ENCODE results near the gene RINT1.

Gene RINT1

GRCh38 chr7:105530126-105530525, 1.9 kb upstream of the RINT1 start:
- Histone ChIP-seq H3K79me2 (ENCODE audit: insufficient read depth, low read depth) (peaks cover 17% of the 10 kb centered on the region; the same call in 1 of the 2 replicates), H2AFZ (ENCODE audit: low read depth) (no peak overlapping the region), H4K20me1 (ENCODE audit: insufficient read depth) (no peaks in the 10 kb centered on the region), H3K4me2 (no peak overlapping the region), H3K4me1 (ENCODE audit: low read depth, poor library complexity, severe bottlenecking) (peaks cover 16% of the 10 kb centered on the region), H3K4me3 (IDR thresholded peaks at IDR 0.05; ENCODE audit: insufficient read depth, low read depth, low read length) (no peak overlapping the region), H3K9ac (no peak overlapping the region), H3K27me3 (ENCODE audit: insufficient read depth, low read depth) (no peaks in the 10 kb centered on the region), H3K27ac (no peak overlapping the region), H3K36me3 (ENCODE audit: insufficient read depth) (no peaks in the 10 kb centered on the region)
- TF ChIP-seq CTCF (conservative IDR thresholded peaks at IDR 0.05; ENCODE audit: low read depth, low read length), result no peak

GRCh38 chr7:105530546-105530945, 1.5 kb upstream of the RINT1 start:
- no peak overlapping the region for H3K4me3 ChIP-seq (IDR thresholded peaks at IDR 0.05; ENCODE audit: insufficient read depth, low read depth, low read length)
- TF ChIP-seq CTCF (conservative IDR thresholded peaks at IDR 0.05; ENCODE audit: low read depth, low read length), result no peak
- peaks cover 16% of the 10 kb centered on the region for H3K4me1 ChIP-seq (ENCODE audit: low read depth, poor library complexity, severe bottlenecking)
- peak overlapping the region; percentile 76; the same call in 1 of the 2 replicates for H3K9ac ChIP-seq
- no peaks in the 10 kb centered on the region for H3K36me3 ChIP-seq (ENCODE audit: insufficient read depth)
- no peaks in the 10 kb centered on the region for H3K27me3 ChIP-seq (ENCODE audit: insufficient read depth, low read depth)
- H4K20me1 ChIP-seq (ENCODE audit: insufficient read depth), result no peaks in the 10 kb centered on the region
- peak overlapping the region; percentile 77; the same call in 1 of the 2 replicates for H3K4me2 ChIP-seq
- peak overlapping the region; percentile 82; the same call in 1 of the 2 replicates for H2AFZ ChIP-seq (ENCODE audit: low read depth)
- peaks cover 17% of the 10 kb centered on the region; the same call in 1 of the 2 replicates for H3K79me2 ChIP-seq (ENCODE audit: insufficient read depth, low read depth)
- H3K27ac ChIP-seq, result peak overlapping the region; percentile 85

GRCh38 chr7:105532709-105533460, 884 bp downstream of the RINT1 start:
- Histone ChIP-seq H3K4me2 (peak overlapping the region; percentile 77), H3K27ac (peak overlapping the region; percentile 85), H4K20me1 (ENCODE audit: insufficient read depth) (no peaks in the 10 kb centered on the region), H3K9ac (peak overlapping the region; percentile 76; the same call in 1 of the 2 replicates), H3K27me3 (ENCODE audit: insufficient read depth, low read depth) (no peaks in the 10 kb centered on the region), H3K4me3 (IDR thresholded peaks at IDR 0.05; ENCODE audit: insufficient read depth, low read depth, low read length) (no peak overlapping the region), H3K4me1 (ENCODE audit: low read depth, poor library complexity, severe bottlenecking) (peaks cover 16% of the 10 kb centered on the region), H2AFZ (ENCODE audit: low read depth) (peak overlapping the region; percentile 82; the same call in 1 of the 2 replicates), H3K79me2 (ENCODE audit: insufficient read depth, low read depth) (peaks cover 17% of the 10 kb centered on the region; the same call in 1 of the 2 replicates), H3K36me3 (ENCODE audit: insufficient read depth) (no peaks in the 10 kb centered on the region)
- no peak for TF ChIP-seq CTCF (conservative IDR thresholded peaks at IDR 0.05; ENCODE audit: low read depth, low read length)

GRCh38 chr7:105538339-105538738, 6.3 kb downstream of the RINT1 start:
- no peak overlapping the region for H3K9ac ChIP-seq
- H3K79me2 ChIP-seq (ENCODE audit: insufficient read depth, low read depth), result peaks cover 9% of the 10 kb centered on the region; the same call in 1 of the 2 replicates
- H3K4me3 ChIP-seq (IDR thresholded peaks at IDR 0.05; ENCODE audit: insufficient read depth, low read depth, low read length), result no peak overlapping the region
- H2AFZ ChIP-seq (ENCODE audit: low read depth), result no peak overlapping the region
- no peak overlapping the region for H3K4me2 ChIP-seq
- no peak overlapping the region for H3K27ac ChIP-seq
- no peaks in the 10 kb centered on the region for H3K27me3 ChIP-seq (ENCODE audit: insufficient read depth, low read depth)
- peaks cover 7% of the 10 kb centered on the region for H3K4me1 ChIP-seq (ENCODE audit: low read depth, poor library complexity, severe bottlenecking)
- H3K36me3 ChIP-seq (ENCODE audit: insufficient read depth), result peaks cover 12% of the 10 kb centered on the region; the same call in 1 of the 2 replicates
- TF ChIP-seq CTCF (conservative IDR thresholded peaks at IDR 0.05; ENCODE audit: low read depth, low read length), result no peak
- no peaks in the 10 kb centered on the region for H4K20me1 ChIP-seq (ENCODE audit: insufficient read depth)
